Osteoblast (primary cell): ENCODE data around the gene SLC35F1. TPM values are rescaled to one million over a fixed set of nuclear protein-coding genes. Genes with fewer than 3 reads are reported as not detected.
"Not testable (repeated sequence)": the region's sequence is repeated elsewhere in the genome, so short reads cannot be mapped to it uniquely, and the experiment has no call there.

Experiments used
- DNase-seq: peaks from one replicate; pipeline ENCODE4 v3.0.0; 2011; ENCODE audit warnings: low spot score, mixed read lengths; ENCODE audit not compliant: insufficient read length; ENCODE audit errors: missing footprints
- H2AFZ ChIP-seq: 2 replicates; pipeline ENCODE4 v1.6.0; 2011; ENCODE audit warnings: mild to moderate bottlenecking, low read length
- H3K27ac ChIP-seq: 2 replicates; pipeline ENCODE4 v1.5.1; 2011; ENCODE audit warnings: mild to moderate bottlenecking, low read depth, low read length, moderate library complexity
- H3K27me3 ChIP-seq: 2 replicates; pipeline ENCODE4 v1.6.0; 2012; ENCODE audit warnings: mild to moderate bottlenecking, control low read depth, inconsistent platforms, low read length, moderate library complexity; ENCODE audit not compliant: insufficient read depth
- H3K36me3 ChIP-seq: 2 replicates; pipeline ENCODE4 v1.5.1; 2011; ENCODE audit warnings: mild to moderate bottlenecking, low read length, control low read depth, moderate library complexity; ENCODE audit not compliant: insufficient read depth
- H3K4me1 ChIP-seq: 2 replicates; pipeline ENCODE4 v1.5.1; 2011; ENCODE audit warnings: mild to moderate bottlenecking, low read length, control low read depth, moderate library complexity; ENCODE audit not compliant: insufficient read depth
- H3K4me2 ChIP-seq: 2 replicates; pipeline ENCODE4 v1.6.0; 2011; ENCODE audit warnings: mild to moderate bottlenecking, low read length; ENCODE audit not compliant: insufficient read depth
- H3K4me3 ChIP-seq: fragments of 200-600 bp; sonication (generic); 3 replicates; pipeline ENCODE4 v1.5.1; 2012; ENCODE audit warnings: mild to moderate bottlenecking, low read length, inconsistent platforms; ENCODE audit not compliant: insufficient read depth
- H3K79me2 ChIP-seq: 2 replicates; pipeline ENCODE4 v1.6.0; 2012; ENCODE audit warnings: mild to moderate bottlenecking, low read length, control low read depth, inconsistent platforms; ENCODE audit not compliant: insufficient read depth
- H3K9me3 ChIP-seq: 2 replicates; pipeline ENCODE4 v1.5.1; 2011; ENCODE audit warnings: low read depth, low read length, control low read depth
- H4K20me1 ChIP-seq: 2 replicates; pipeline ENCODE4 v1.6.0; 2012; ENCODE audit warnings: mild to moderate bottlenecking, low read length, control low read depth; ENCODE audit not compliant: insufficient read depth
- CTCF ChIP-seq: IDR thresholded peaks from 2 replicates; pipeline ENCODE4 v1.5.1; 2011; ENCODE audit warnings: mild to moderate bottlenecking, low read depth, low read length, moderate library complexity; ENCODE audit errors: extremely low read depth
- total RNA-seq: library from RNA; depleted of rRNA; stranded (reverse); fragments of >200 nt; gene quantifications from 2 replicates; pipeline ENCODE4 v1.2.3, GENCODE V29; 2012

The SLC35F1 gene
- total RNA-seq, 1 donor: under 0.01 TPM

GRCh38 chr6:118029967-118030366 lies 122.9 kb downstream of the SLC35F1 start:
- DNase-seq: no peak
- H4K20me1 ChIP-seq: no peaks in the 10 kb centered on the region
- H3K36me3 ChIP-seq: no peaks in the 10 kb centered on the region
- no peak overlapping the region for H3K4me2 ChIP-seq
- H3K4me3 ChIP-seq: no peak overlapping the region
- no peaks in the 10 kb centered on the region for H3K9me3 ChIP-seq
- H3K27ac ChIP-seq: no peak overlapping the region
- no peaks in the 10 kb centered on the region for H3K27me3 ChIP-seq
- no peaks in the 10 kb centered on the region for H3K79me2 ChIP-seq
- no peak overlapping the region for H2AFZ ChIP-seq
- no peaks in the 10 kb centered on the region for H3K4me1 ChIP-seq
- TF ChIP-seq CTCF: no peak

- not testable (repeated sequence) for H3K27me3 ChIP-seq, H3K4me2 ChIP-seq
Observed at GRCh38 chr6:118037479-118037878, 130.4 kb downstream of the SLC35F1 start.

DNA sequence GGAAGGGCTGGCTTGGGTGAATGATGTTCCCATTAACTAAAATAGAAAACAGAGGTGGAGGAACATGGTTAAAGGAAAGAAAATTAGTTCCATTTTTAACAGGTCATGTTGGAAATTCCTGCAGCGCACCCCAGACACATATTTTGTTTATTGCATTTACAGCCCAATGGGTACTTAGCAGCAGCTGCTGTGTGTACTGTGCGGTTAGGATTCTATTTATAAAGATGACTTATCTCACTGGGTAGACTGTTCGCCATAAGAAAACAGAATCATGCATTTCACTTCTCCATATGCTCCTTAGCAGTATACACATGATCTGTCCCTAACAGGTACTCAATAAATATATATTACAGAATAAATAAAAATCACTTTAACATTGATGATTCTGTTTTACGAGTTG lies 135.8 kb downstream of the SLC35F1 start:
- no peak overlapping the region for H3K4me2 ChIP-seq
- TF ChIP-seq CTCF: no peak
- no peaks in the 10 kb centered on the region for H3K27me3 ChIP-seq
- DNase-seq: no peak
- no peaks in the 10 kb centered on the region for H3K79me2 ChIP-seq
- no peaks in the 10 kb centered on the region for H3K36me3 ChIP-seq
- no peaks in the 10 kb centered on the region for H4K20me1 ChIP-seq
- H3K4me3 ChIP-seq: no peak overlapping the region
- H3K4me1 ChIP-seq: no peaks in the 10 kb centered on the region
- H3K9me3 ChIP-seq: no peaks in the 10 kb centered on the region
- H2AFZ ChIP-seq: no peak overlapping the region
- no peak overlapping the region for H3K27ac ChIP-seq

More at GRCh38 chr6:118037479-118037878, 130.4 kb downstream of the SLC35F1 start:
- not testable (repeated sequence) for H3K9me3 ChIP-seq, H2AFZ ChIP-seq, H3K27ac ChIP-seq, H3K36me3 ChIP-seq, H3K79me2 ChIP-seq, H4K20me1 ChIP-seq, DNase-seq, H3K4me1 ChIP-seq, H3K4me3 ChIP-seq

DNA sequence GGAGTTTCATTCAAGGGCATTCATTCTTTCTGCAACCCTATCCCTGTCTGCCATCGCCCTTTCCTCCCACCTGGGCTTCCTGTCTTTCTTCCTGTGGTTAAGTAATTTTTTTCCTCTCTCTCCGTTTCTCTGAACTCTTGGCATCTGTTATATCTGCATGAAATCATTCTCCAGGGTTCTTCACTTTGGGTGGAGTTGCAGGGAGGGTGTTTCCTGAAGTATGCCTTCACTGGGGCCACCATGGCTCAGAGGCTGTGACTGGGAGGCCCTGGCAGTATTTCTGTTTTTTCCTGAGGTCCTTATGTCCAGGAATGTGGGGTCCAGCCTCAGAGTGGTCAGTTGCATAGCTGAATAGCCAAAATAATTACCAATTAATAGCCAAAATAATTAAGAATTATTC lies 137.2 kb downstream of the SLC35F1 start:
- H3K9me3 ChIP-seq: no peaks in the 10 kb centered on the region
- no peaks in the 10 kb centered on the region for H3K4me1 ChIP-seq
- no peak overlapping the region for H3K4me3 ChIP-seq
- no peak overlapping the region for H3K27ac ChIP-seq
- no peaks in the 10 kb centered on the region for H3K36me3 ChIP-seq
- DNase-seq: no peak
- H3K79me2 ChIP-seq: no peaks in the 10 kb centered on the region
- no peak overlapping the region for H3K4me2 ChIP-seq
- no peak for TF ChIP-seq CTCF
- H3K27me3 ChIP-seq: no peaks in the 10 kb centered on the region
- no peak overlapping the region for H2AFZ ChIP-seq
- no peaks in the 10 kb centered on the region for H4K20me1 ChIP-seq

GRCh38 chr6:118054082-118054481 lies 147.0 kb downstream of the SLC35F1 start:
- Histone ChIP-seq H3K4me1 (no peaks in the 10 kb centered on the region), H4K20me1 (no peaks in the 10 kb centered on the region), H3K4me3 (no peak overlapping the region), H3K4me2 (no peak overlapping the region), H2AFZ (no peak overlapping the region), H3K79me2 (no peaks in the 10 kb centered on the region), H3K9me3 (no peaks in the 10 kb centered on the region), H3K27ac (no peak overlapping the region), H3K36me3 (no peaks in the 10 kb centered on the region), H3K27me3 (no peaks in the 10 kb centered on the region)
- no peak for TF ChIP-seq CTCF
- no peak for DNase-seq
